Activated T-cell treated with anti-CD3 and anti-CD28 coated beads, Interleukin-2, amount 50 U/mL, for 48 hours (primary cell): ENCODE data around the gene KIFAP3.

ENCODE experiments used
- DNase-seq, 2 experiments: peaks; one replicate each; pipeline ENCODE4 v3.0.0-alpha.2; 2020

KIFAP3 gene

GRCh38 chr1:169970114-169970513, 104.4 kb downstream of the KIFAP3 start:
- DNase-seq: no peak

GRCh38 chr1:169968174-169968573, 106.3 kb downstream of the KIFAP3 start:
- DNase-seq: no peak

- DNase-seq: no peak
These were observed 110.3 kb downstream of the KIFAP3 start for GRCh38 chr1:169964206-169964605.

- DNase-seq: no peak
These were observed 114.8 kb downstream of the KIFAP3 start for GRCh38 chr1:169959686-169960085.

- no peak for DNase-seq
These were observed 115.5 kb downstream of the KIFAP3 start for GRCh38 chr1:169958987-169959386.

GRCh38 chr1:169957884-169958283, 116.6 kb downstream of the KIFAP3 start:
- DNase-seq: no peak

GRCh38 chr1:169951108-169951507, 123.4 kb downstream of the KIFAP3 start:
- no peak for DNase-seq

- DNase-seq: no peak
These were observed 125.4 kb downstream of the KIFAP3 start for GRCh38 chr1:169949139-169949538.

- no peak for DNase-seq
These were observed 128.3 kb downstream of the KIFAP3 start for GRCh38 chr1:169946206-169946605.

- no peak for DNase-seq
These were observed 129.3 kb downstream of the KIFAP3 start for GRCh38 chr1:169945181-169945580.

- DNase-seq: no peak
These were observed 129.9 kb downstream of the KIFAP3 start for GRCh38 chr1:169944621-169945020.

GRCh38 chr1:169943963-169944526, 130.4 kb downstream of the KIFAP3 start:
- DNase-seq: no peak

GRCh38 chr1:169941982-169942830, 132.3 kb downstream of the KIFAP3 start:
- DNase-seq: no peak

GRCh38 chr1:169933984-169934725, 140.3 kb downstream of the KIFAP3 start:
- no peak for DNase-seq

GRCh38 chr1:169931795-169932231, 142.7 kb downstream of the KIFAP3 start:
- DNase-seq: no peak

- DNase-seq: no peak
These were observed 145.3 kb downstream of the KIFAP3 start for GRCh38 chr1:169929210-169929526.

GRCh38 chr1:169928438-169929209, 145.9 kb downstream of the KIFAP3 start:
- no peak for DNase-seq

GRCh38 chr1:169925505-169926482, 148.7 kb downstream of the KIFAP3 start:
- DNase-seq: no peak

GRCh38 chr1:169924829-169925228, 149.7 kb downstream of the KIFAP3 start:
- DNase-seq: no peak

- DNase-seq: no peak
These were observed 150.4 kb downstream of the KIFAP3 start for GRCh38 chr1:169924063-169924462.

GRCh38 chr1:169921080-169921479, 153.4 kb downstream of the KIFAP3 start:
- DNase-seq: no peak

- DNase-seq: no peak
These were observed 155.6 kb downstream of the KIFAP3 start for GRCh38 chr1:169918927-169919326.
